ENCODE measurements around the gene BLNK.

BLNK gene

DNA sequence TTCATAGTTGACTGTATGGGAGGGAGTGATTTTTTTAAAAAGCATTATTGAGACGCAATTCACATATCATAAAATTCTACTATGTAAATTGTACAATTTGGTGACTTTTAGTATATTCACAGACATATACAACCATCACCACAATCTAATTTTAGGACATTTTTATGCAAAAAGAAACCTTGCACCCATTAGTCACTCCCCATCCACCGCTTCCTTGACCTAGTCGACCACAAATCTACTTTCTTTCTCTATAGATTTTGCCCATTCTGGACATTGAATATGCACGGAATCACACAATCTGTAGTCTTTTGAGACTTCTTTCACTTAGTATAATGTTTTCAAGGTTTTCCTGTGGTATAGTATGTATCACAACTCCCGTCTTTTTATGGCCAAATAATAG is 54.6 kb downstream of the BLNK start:
- H3K4ac ChIP-seq (ENCODE audit: low read depth in 1 of 2, low read length in 2 of 2): no peak overlapping the region
- H3K14ac ChIP-seq (ENCODE audit: low read length in 2 of 2): no peak overlapping the region
- no peak for DNase-seq
- H3K27ac ChIP-seq (ENCODE audit: low read length, poor library complexity, severe bottlenecking): no peak overlapping the region
- no peak overlapping the region for H2BK120ac ChIP-seq (ENCODE audit: low read depth, low read length)
- no peak overlapping the region for H2BK12ac ChIP-seq (ENCODE audit: low read length in 2 of 2)
- H2BK15ac ChIP-seq (ENCODE audit: low read depth, poor library complexity, severe bottlenecking): no peak overlapping the region
- no peak overlapping the region for H3K23ac ChIP-seq (ENCODE audit: low read length in 2 of 2)
- H3K27me3 ChIP-seq (ENCODE audit: control insufficient read depth in 1 of 2, insufficient read depth in 1 of 2, low read length in 2 of 2): peaks cover 4 to 31% of the 10 kb centered on the region in 2 experiments
- no peak overlapping the region for H3K18ac ChIP-seq (ENCODE audit: low read depth in 1 of 2, low read length in 2 of 2)
- no peak overlapping the region for H3K9ac ChIP-seq (ENCODE audit: low read length)
- 89% methylated on average over 2 of the region's 5 CpGs for WGBS
- no peak overlapping the region for H2BK5ac ChIP-seq (ENCODE audit: low read depth, low read length, poor library complexity, severe bottlenecking)
- H3K36me3 ChIP-seq (ENCODE audit: control insufficient read depth in 1 of 2, insufficient read depth in 2 of 2, low read depth in 1 of 2, low read length in 2 of 2): no peaks in the 10 kb centered on the region
- H2AK5ac ChIP-seq (ENCODE audit: low read length, severe bottlenecking): no peak overlapping the region
- no peak overlapping the region for H4K8ac ChIP-seq (ENCODE audit: low read length)
- no peak overlapping the region for H3K4me3 ChIP-seq (ENCODE audit: insufficient read depth in 1 of 2, low read depth in 1 of 2, low read length in 2 of 2)
- H3K9me3 ChIP-seq (ENCODE audit: control insufficient read depth, low read length): no peaks in the 10 kb centered on the region
- peaks cover 11% of the 10 kb centered on the region for H3K4me1 ChIP-seq (ENCODE audit: control insufficient read depth, insufficient read depth, low read depth, low read length)
- H4K91ac ChIP-seq (ENCODE audit: low read length): no peak overlapping the region
- no peak overlapping the region for H2AFZ ChIP-seq (ENCODE audit: low read depth, low read length)
- H3K4me2 ChIP-seq (ENCODE audit: low read length, poor library complexity, severe bottlenecking): no peak overlapping the region
- no peaks in the 10 kb centered on the region for H3K79me1 ChIP-seq (replicated peaks; ENCODE audit: low read length, poor library complexity, severe bottlenecking)

DNA sequence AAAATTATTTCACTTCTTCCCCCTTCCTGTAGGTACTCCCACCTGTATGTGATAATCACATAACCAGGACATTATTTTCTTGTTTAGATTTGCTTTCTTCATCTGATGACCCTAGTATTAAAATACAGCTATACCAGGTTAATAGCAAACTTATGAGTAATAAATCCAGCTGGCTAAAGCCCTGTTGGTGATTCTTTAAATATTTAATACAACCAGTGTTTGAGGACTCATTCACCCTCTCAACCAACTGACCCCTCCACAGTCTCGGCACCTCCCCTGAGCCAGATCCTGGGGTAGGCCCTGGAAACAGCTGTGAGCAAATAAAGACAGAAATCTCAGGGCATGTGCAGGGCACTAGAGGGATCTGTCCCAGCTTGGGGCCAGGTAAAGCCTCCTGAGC is 58.5 kb downstream of the BLNK start:
- no peak overlapping the region for H2BK5ac ChIP-seq (ENCODE audit: low read depth, low read length, poor library complexity, severe bottlenecking)
- no peaks in the 10 kb centered on the region for H3K79me1 ChIP-seq (replicated peaks; ENCODE audit: low read length, poor library complexity, severe bottlenecking)
- H3K9ac ChIP-seq (ENCODE audit: low read length): no peak overlapping the region
- H3K36me3 ChIP-seq (ENCODE audit: control insufficient read depth in 1 of 2, insufficient read depth in 2 of 2, low read depth in 1 of 2, low read length in 2 of 2): no peaks in the 10 kb centered on the region
- no peak overlapping the region for H3K23ac ChIP-seq (ENCODE audit: low read length in 2 of 2)
- peaks cover 11% of the 10 kb centered on the region for H3K4me1 ChIP-seq (ENCODE audit: control insufficient read depth, insufficient read depth, low read depth, low read length)
- H3K27ac ChIP-seq (ENCODE audit: low read length, poor library complexity, severe bottlenecking): peak overlapping the region; percentile 61
- no peak overlapping the region for H2BK12ac ChIP-seq (ENCODE audit: low read length in 2 of 2)
- no peaks in the 10 kb centered on the region for H3K9me3 ChIP-seq (ENCODE audit: control insufficient read depth, low read length)
- no peak overlapping the region for H3K18ac ChIP-seq (ENCODE audit: low read depth in 1 of 2, low read length in 2 of 2)
- H4K91ac ChIP-seq (ENCODE audit: low read length): no peak overlapping the region
- no peak overlapping the region for H2AFZ ChIP-seq (ENCODE audit: low read depth, low read length)
- no peak overlapping the region for H2AK5ac ChIP-seq (ENCODE audit: low read length, severe bottlenecking)
- no peak overlapping the region for H4K8ac ChIP-seq (ENCODE audit: low read length)
- H3K4me2 ChIP-seq (ENCODE audit: low read length, poor library complexity, severe bottlenecking): no peak overlapping the region
- DNase-seq: no peak
- H2BK120ac ChIP-seq (ENCODE audit: low read depth, low read length): no peak overlapping the region
- H2BK15ac ChIP-seq (ENCODE audit: low read depth, poor library complexity, severe bottlenecking): no peak overlapping the region
- H3K4ac ChIP-seq (ENCODE audit: low read depth in 1 of 2, low read length in 2 of 2): no peak overlapping the region
- 100% methylated on average over 1 of the region's 1 CpG for WGBS
- H3K14ac ChIP-seq (ENCODE audit: low read length in 2 of 2): no peak overlapping the region
- no peak overlapping the region for H3K4me3 ChIP-seq (ENCODE audit: insufficient read depth in 1 of 2, low read depth in 1 of 2, low read length in 2 of 2)
- peaks cover 3 to 17% of the 10 kb centered on the region in 2 experiments for H3K27me3 ChIP-seq (ENCODE audit: control insufficient read depth in 1 of 2, insufficient read depth in 1 of 2, low read length in 2 of 2)

DNA sequence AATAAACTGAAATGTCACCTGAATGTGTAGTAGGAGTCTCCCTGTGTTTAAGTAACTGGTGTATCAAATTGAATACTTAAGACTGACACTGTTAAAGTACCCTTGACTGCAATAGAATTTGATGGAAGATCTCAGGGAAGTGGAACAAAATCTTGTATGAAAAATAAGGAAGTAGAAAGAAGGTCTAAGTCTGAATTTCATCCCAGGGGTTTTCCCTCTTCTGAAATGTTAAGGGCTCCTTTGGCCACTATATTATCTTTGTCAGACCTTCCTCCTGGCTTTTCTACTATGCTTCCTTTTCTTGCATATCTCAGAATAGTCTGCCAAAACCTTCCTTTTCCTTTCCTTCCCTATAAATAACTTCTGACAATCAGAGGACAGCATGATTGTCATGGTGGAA is 59.6 kb downstream of the BLNK start:
- Histone ChIP-seq H2AFZ (ENCODE audit: low read depth, low read length) (no peak overlapping the region), H2BK120ac (ENCODE audit: low read depth, low read length) (no peak overlapping the region), H3K4ac (ENCODE audit: low read depth in 1 of 2, low read length in 2 of 2) (no peak overlapping the region), H2BK15ac (ENCODE audit: low read depth, poor library complexity, severe bottlenecking) (no peak overlapping the region), H3K27me3 (ENCODE audit: control insufficient read depth in 1 of 2, insufficient read depth in 1 of 2, low read length in 2 of 2) (peaks cover 3 to 17% of the 10 kb centered on the region in 2 experiments), H3K4me3 (ENCODE audit: insufficient read depth in 1 of 2, low read depth in 1 of 2, low read length in 2 of 2) (no peak overlapping the region), H4K91ac (ENCODE audit: low read length) (no peak overlapping the region), H3K36me3 (ENCODE audit: control insufficient read depth in 1 of 2, insufficient read depth in 2 of 2, low read depth in 1 of 2, low read length in 2 of 2) (no peaks in the 10 kb centered on the region), H2AK5ac (ENCODE audit: low read length, severe bottlenecking) (no peak overlapping the region), H3K4me2 (ENCODE audit: low read length, poor library complexity, severe bottlenecking) (no peak overlapping the region), H2BK12ac (ENCODE audit: low read length in 2 of 2) (no peak overlapping the region), H2BK5ac (ENCODE audit: low read depth, low read length, poor library complexity, severe bottlenecking) (no peak overlapping the region), H4K8ac (ENCODE audit: low read length) (no peak overlapping the region), H3K27ac (ENCODE audit: low read length, poor library complexity, severe bottlenecking) (no peak overlapping the region), H3K4me1 (ENCODE audit: control insufficient read depth, insufficient read depth, low read depth, low read length) (peaks cover 11% of the 10 kb centered on the region), H3K9ac (ENCODE audit: low read length) (no peak overlapping the region), H3K23ac (ENCODE audit: low read length in 2 of 2) (no peak overlapping the region), H3K79me1 (replicated peaks; ENCODE audit: low read length, poor library complexity, severe bottlenecking) (no peaks in the 10 kb centered on the region), H3K18ac (ENCODE audit: low read depth in 1 of 2, low read length in 2 of 2) (no peak overlapping the region), H3K14ac (ENCODE audit: low read length in 2 of 2) (no peak overlapping the region), H3K9me3 (ENCODE audit: control insufficient read depth, low read length) (no peaks in the 10 kb centered on the region)
- DNase-seq: no peak

DNA sequence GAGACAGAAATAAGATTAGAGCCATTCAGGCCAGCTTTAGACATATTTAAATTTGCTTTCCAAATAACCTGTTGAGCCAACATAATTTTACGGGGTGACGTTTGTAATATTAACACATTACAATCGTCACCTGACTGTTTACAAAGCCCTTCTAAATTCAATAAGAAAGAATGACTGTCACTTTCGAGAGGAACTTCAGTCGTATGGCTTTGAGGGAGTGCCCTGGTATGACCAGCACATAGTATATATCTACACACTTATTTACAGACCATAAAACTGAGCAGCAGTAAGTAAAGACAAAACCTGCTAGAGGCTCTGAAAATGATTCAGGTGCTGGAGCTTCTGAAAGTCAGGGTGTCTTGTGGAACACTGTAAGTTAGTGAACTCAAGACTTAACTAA is 62.4 kb downstream of the BLNK start:
- H4K8ac ChIP-seq (ENCODE audit: low read length): no peak overlapping the region
- H3K9ac ChIP-seq (ENCODE audit: low read length): no peak overlapping the region
- H3K79me1 ChIP-seq (replicated peaks; ENCODE audit: low read length, poor library complexity, severe bottlenecking): no peaks in the 10 kb centered on the region
- H3K4ac ChIP-seq (ENCODE audit: low read depth in 1 of 2, low read length in 2 of 2): no peak overlapping the region
- no peak overlapping the region for H3K18ac ChIP-seq (ENCODE audit: low read depth in 1 of 2, low read length in 2 of 2)
- no peak overlapping the region for H3K27ac ChIP-seq (ENCODE audit: low read length, poor library complexity, severe bottlenecking)
- 88% methylated on average over 4 of the region's 5 CpGs for WGBS
- no peak overlapping the region for H2BK15ac ChIP-seq (ENCODE audit: low read depth, poor library complexity, severe bottlenecking)
- no peak overlapping the region for H2BK120ac ChIP-seq (ENCODE audit: low read depth, low read length)
- H3K4me1 ChIP-seq (ENCODE audit: control insufficient read depth, insufficient read depth, low read depth, low read length): peaks cover 9% of the 10 kb centered on the region
- no peak overlapping the region for H2BK5ac ChIP-seq (ENCODE audit: low read depth, low read length, poor library complexity, severe bottlenecking)
- no peak overlapping the region for H3K23ac ChIP-seq (ENCODE audit: low read length in 2 of 2)
- peaks cover 3 to 4% of the 10 kb centered on the region in 2 experiments for H3K27me3 ChIP-seq (ENCODE audit: control insufficient read depth in 1 of 2, insufficient read depth in 1 of 2, low read length in 2 of 2)
- H3K14ac ChIP-seq (ENCODE audit: low read length in 2 of 2): no peak overlapping the region
- no peak overlapping the region for H2AK5ac ChIP-seq (ENCODE audit: low read length, severe bottlenecking)
- no peak overlapping the region for H2BK12ac ChIP-seq (ENCODE audit: low read length in 2 of 2)
- H4K91ac ChIP-seq (ENCODE audit: low read length): no peak overlapping the region
- no peak overlapping the region for H3K4me3 ChIP-seq (ENCODE audit: insufficient read depth in 1 of 2, low read depth in 1 of 2, low read length in 2 of 2)
- H3K36me3 ChIP-seq (ENCODE audit: control insufficient read depth in 1 of 2, insufficient read depth in 2 of 2, low read depth in 1 of 2, low read length in 2 of 2): no peaks in the 10 kb centered on the region
- H2AFZ ChIP-seq (ENCODE audit: low read depth, low read length): no peak overlapping the region
- no peak overlapping the region for H3K4me2 ChIP-seq (ENCODE audit: low read length, poor library complexity, severe bottlenecking)
- H3K9me3 ChIP-seq (ENCODE audit: control insufficient read depth, low read length): no peaks in the 10 kb centered on the region
- DNase-seq: no peak

Data from mesenchymal stem cell (in vitro differentiated cells and primary cell).